PC-3 (cell line): Measurements from ENCODE around the gene TMEM255B. TPM values are rescaled to one million over a fixed set of nuclear protein-coding genes. Genes with fewer than 3 reads are reported as not detected.

Experiments used
- ATAC-seq: fragments of 200-7000 bp; cut with Tn5 transposase; 2 replicates; pipeline ENCODE4 v1.9.1; 2020; ENCODE audit warnings: mild to moderate bottlenecking, moderate library complexity
- BruUV-seq: library from RNA; stranded (reverse); fragments of 400-500 nt; replicated peaks from 2 replicates; lab custom pipeline; 2021; lab: Mats Ljungman, UMichigan
- CTCF ChIA-PET: fragments of 300-600 bp; sonication (Branson Sonifier 250); formaldehyde crosslinking; loops from one replicate; lab custom pipeline; 2022; ENCODE audit warnings: antibody characterized with exemption; lab: Charles Lee
- POLR2A ChIA-PET: fragments of 300-600 bp; sonication (Branson Sonifier 250); formaldehyde crosslinking; loops from one replicate; lab custom pipeline; 2022; ENCODE audit warnings: antibody characterized with exemption; ENCODE audit not compliant: unreplicated experiment; lab: Charles Lee
- DNase-seq: peaks from one replicate; pipeline ENCODE4 v3.0.0-alpha.2; 2015
- H2AFZ ChIP-seq: fragments of 300-600 bp; sonication (generic); 2 replicates; pipeline ENCODE4 v1.6.0; 2016; ENCODE audit warnings: antibody characterized with exemption, low read length
- H3F3A ChIP-seq: fragments of 300-600 bp; sonication (generic); one replicate; pipeline ENCODE4 v1.6.0; 2017; ENCODE audit warnings: antibody characterized with exemption, low read length, control low read depth, mild to moderate bottlenecking; ENCODE audit not compliant: unreplicated experiment
- H3K27ac ChIP-seq: fragments of 300-600 bp; sonication (generic); 2 replicates; pipeline ENCODE4 v1.5.1; 2016; ENCODE audit warnings: mild to moderate bottlenecking, low read length
- H3K27me3 ChIP-seq: fragments of 300-600 bp; sonication (generic); 2 replicates; pipeline ENCODE4 v1.6.1; 2016; ENCODE audit warnings: low read length, mixed read lengths
- H3K36me3 ChIP-seq: fragments of 300-600 bp; sonication (generic); 2 replicates; pipeline ENCODE4 v1.6.1; 2016; ENCODE audit warnings: low read depth, mixed run types, low read length, mixed read lengths
- H3K4me1 ChIP-seq: fragments of 300-600 bp; sonication (generic); 2 replicates; pipeline ENCODE4 v1.5.1; 2016; ENCODE audit warnings: low read length; ENCODE audit not compliant: insufficient read depth
- H3K4me2 ChIP-seq: fragments of 300-600 bp; sonication (generic); 2 replicates; pipeline ENCODE4 v1.6.0; 2016; ENCODE audit warnings: low read length
- H3K4me3 ChIP-seq: fragments of 300-600 bp; sonication (generic); 2 replicates; pipeline ENCODE4 v1.5.1; 2016; ENCODE audit warnings: mild to moderate bottlenecking, low read length, mixed read lengths
- H3K79me2 ChIP-seq: fragments of 300-600 bp; sonication (generic); 2 replicates; pipeline ENCODE4 v1.6.1; 2017; ENCODE audit warnings: low read length, mixed read lengths
- H3K9ac ChIP-seq: fragments of 300-600 bp; sonication (generic); 2 replicates; pipeline ENCODE4 v1.6.0; 2016; ENCODE audit warnings: mild to moderate bottlenecking, low read length
- H3K9me2 ChIP-seq: fragments of 300-600 bp; sonication (generic); replicated peaks from 2 replicates; pipeline ENCODE4 v1.6.1; 2016; ENCODE audit warnings: mixed run types, low read length, mixed read lengths
- H3K9me3 ChIP-seq: fragments of 300-600 bp; sonication (generic); 2 replicates; pipeline ENCODE4 v1.6.1; 2016; ENCODE audit warnings: low read length, mixed read lengths
- H4K20me1 ChIP-seq: fragments of 300-600 bp; sonication (generic); 2 replicates; pipeline ENCODE4 v1.6.1; 2016; ENCODE audit warnings: low read length, mixed read lengths
- CTCF ChIP-seq: fragments of 300-600 bp; sonication (generic); conservative IDR thresholded peaks from 2 replicates; pipeline ENCODE4 v1.5.1; 2017; ENCODE audit warnings: antibody characterized with exemption, low read depth, mild to moderate bottlenecking, low read length
- EZH2 ChIP-seq: fragments of 300-600 bp; sonication (generic); IDR thresholded peaks from one replicate; pipeline ENCODE4 v1.6.1; 2017; ENCODE audit warnings: antibody characterized with exemption, mild to moderate bottlenecking, low read length; ENCODE audit not compliant: unreplicated experiment
- EZH2phosphoT487 ChIP-seq: fragments of 300-600 bp; sonication (generic); IDR thresholded peaks from 2 replicates; pipeline ENCODE4 v1.6.1; 2018; ENCODE audit warnings: mild to moderate bottlenecking, antibody characterized with exemption, low read length, borderline replicate concordance
- intact Hi-C: fragments of 100-400 bp; cut with micrococcal nuclease; formaldehyde crosslinking; loops from 2 replicates; pipeline ENCODE4 v1.9.0; 2023
- total RNA-seq: library from RNA; depleted of rRNA; stranded (reverse); fragments of >200 nt; gene quantifications from 2 replicates; pipeline ENCODE4 v1.2.3, GENCODE V29; 2014

TMEM255B gene
- total RNA-seq, 1 experiment from 2014 or later, result 26.9 TPM

- Histone ChIP-seq H4K20me1 (no peaks in the 10 kb centered on the region), H3K9me2 (no peaks in the 10 kb centered on the region), H3K4me1 (peaks cover 9% of the 10 kb centered on the region; the same call in 1 of the 2 replicates), H2AFZ (no peak overlapping the region), H3K27ac (no peak overlapping the region), H3K27me3 (no peaks in the 10 kb centered on the region), H3K36me3 (no peaks in the 10 kb centered on the region), H3K9ac (no peak overlapping the region), H3K9me3 (no peaks in the 10 kb centered on the region), H3K4me3 (no peak overlapping the region), H3K4me2 (no peak overlapping the region), H3F3A (no peaks in the 10 kb centered on the region), H3K79me2 (peaks cover 15% of the 10 kb centered on the region)
- intact Hi-C loops, result no loop called here
- TF ChIP-seq EZH2 (no peak), EZH2phosphoT487 (no peak), CTCF (no peak)
- no peak for DNase-seq
- no TSS peak for BruUV-seq
- ATAC-seq, result no peak
- ChIA-PET POLR2A (no interaction called here), CTCF (no interaction called here)
Observed at GRCh38 chr13:113813070-113813748, 54.2 kb downstream of the TMEM255B start.

- no TSS peak for BruUV-seq
- Histone ChIP-seq H4K20me1 (no peaks in the 10 kb centered on the region), H3K9me3 (no peaks in the 10 kb centered on the region), H3K79me2 (peaks cover 15% of the 10 kb centered on the region), H3K27ac (no peak overlapping the region), H3K9me2 (no peaks in the 10 kb centered on the region), H3K36me3 (no peaks in the 10 kb centered on the region), H3F3A (no peaks in the 10 kb centered on the region), H3K27me3 (no peaks in the 10 kb centered on the region), H2AFZ (no peak overlapping the region), H3K4me1 (peaks cover 9% of the 10 kb centered on the region; the same call in 1 of the 2 replicates), H3K9ac (no peak overlapping the region), H3K4me2 (no peak overlapping the region), H3K4me3 (no peak overlapping the region)
- POLR2A ChIA-PET, result no interaction called here
- ATAC-seq (no peak), DNase-seq (no peak)
- intact Hi-C loops, result no loop called here
- TF ChIP-seq EZH2phosphoT487 (no peak), CTCF (no peak), EZH2 (no peak)
- CTCF ChIA-PET, result no interaction called here
Observed at GRCh38 chr13:113813749-113814434, 54.9 kb downstream of the TMEM255B start.

- H3F3A ChIP-seq, result no peaks in the 10 kb centered on the region
- no peak for TF ChIP-seq EZH2phosphoT487
- no peak for TF ChIP-seq CTCF
- TF ChIP-seq EZH2, result no peak
- BruUV-seq, result no TSS peak
- ChIA-PET CTCF (no interaction called here), POLR2A (no interaction called here)
- DNase-seq, result peak; percentile 22
- H3K4me2 ChIP-seq, result no peak overlapping the region
- H3K9ac ChIP-seq, result no peak overlapping the region
- no peaks in the 10 kb centered on the region for H3K27me3 ChIP-seq
- intact Hi-C loops, result no loop called here
- no peak for ATAC-seq
- no peaks in the 10 kb centered on the region for H4K20me1 ChIP-seq
- H3K27ac ChIP-seq, result no peak overlapping the region
- no peak overlapping the region for H3K4me3 ChIP-seq
- H3K9me3 ChIP-seq, result no peaks in the 10 kb centered on the region
- H3K79me2 ChIP-seq, result peaks cover 15% of the 10 kb centered on the region
- H3K4me1 ChIP-seq, result peaks cover 9% of the 10 kb centered on the region; the same call in 1 of the 2 replicates
- no peak overlapping the region for H2AFZ ChIP-seq
- no peaks in the 10 kb centered on the region for H3K9me2 ChIP-seq
- no peaks in the 10 kb centered on the region for H3K36me3 ChIP-seq
Observed at GRCh38 chr13:113814435-113814821, 55.4 kb downstream of the TMEM255B start.
